ENCODE results near the gene RBMS3. TPM values are rescaled to one million over a fixed set of nuclear protein-coding genes. Genes with fewer than 3 reads are reported as not detected.

RBMS3 gene
- total and polyA plus RNA-seq, 2 experiments from 2014 or later = 3.2 to 7.4 TPM

- H3K27ac ChIP-seq (ENCODE audit: low read depth) = no peak overlapping the region
- DNase-seq (ENCODE audit: low spot score) = no peak
- no peak overlapping the region for H3K4me3 ChIP-seq
- Mint-ChIP-seq H3K36me3 (ENCODE audit: low read depth) (no peaks in the 10 kb centered on the region), H3K27me3 (ENCODE audit: insufficient read depth, low read depth, poor library complexity) (no peaks in the 10 kb centered on the region), H3K9me3 (no peaks in the 10 kb centered on the region), H3K4me3 (no peak overlapping the region), H3K27ac (no peak overlapping the region), H3K4me1 (no peaks in the 10 kb centered on the region)
- TF ChIP-seq NANOG (IDR thresholded peaks at IDR 0.05; ENCODE audit: borderline replicate concordance) (no peak), EZH2 (IDR thresholded peaks at IDR 0.05; ENCODE audit: low read depth, unreplicated experiment) (no peak), ZNF114 (CRISPR knock-in tag; IDR thresholded peaks at IDR 0.05) (no peak), ZNF331 (CRISPR knock-in tag; IDR thresholded peaks at IDR 0.05; ENCODE audit: low read depth) (no peak), EZH2phosphoT487 (IDR thresholded peaks at IDR 0.05; ENCODE audit: unreplicated experiment) (no peak), JUNB (IDR thresholded peaks at IDR 0.05; ENCODE audit: unreplicated experiment) (no peak), CREB1 (CRISPR knock-in tag; IDR thresholded peaks at IDR 0.05; ENCODE audit: low read depth) (no peak), CTCF (conservative IDR thresholded peaks at IDR 0.05; ENCODE audit: low read depth in 2 of 2) (no peak), POLR2AphosphoS5 (IDR thresholded peaks at IDR 0.05; ENCODE audit: low read depth) (no peak)
- H3K36me3 ChIP-seq (ENCODE audit: insufficient read depth) = no peaks in the 10 kb centered on the region
- no peaks in the 10 kb centered on the region for H3F3A ChIP-seq (replicated peaks; ENCODE audit: low read depth)
- no peak overlapping the region for H3K4me2 ChIP-seq
- no peaks in the 10 kb centered on the region; the same call in 1 of the 2 replicates for H3K9me2 ChIP-seq (ENCODE audit: insufficient read depth)
- no peaks in the 10 kb centered on the region for H3K27me3 ChIP-seq (ENCODE audit: insufficient read depth)
- no peak overlapping the region for H2AFZ ChIP-seq
- H3K79me2 ChIP-seq (replicated peaks; ENCODE audit: insufficient read depth) = no peaks in the 10 kb centered on the region
- no peaks in the 10 kb centered on the region for H4K20me1 ChIP-seq (replicated peaks; ENCODE audit: insufficient read depth)
- H3K4me1 ChIP-seq (ENCODE audit: insufficient read depth) = no peaks in the 10 kb centered on the region
- ATAC-seq = no peak
Observed at GRCh38 chr3:30034246-30034991, 753.5 kb downstream of the RBMS3 start.

- no peak for DNase-seq (ENCODE audit: low spot score)
- H3K27ac ChIP-seq (ENCODE audit: low read depth) = no peak overlapping the region
- H3K9me2 ChIP-seq (ENCODE audit: insufficient read depth) = no peaks in the 10 kb centered on the region; the same call in 1 of the 2 replicates
- no peaks in the 10 kb centered on the region for H3K4me1 ChIP-seq (ENCODE audit: insufficient read depth)
- H3K27ac Mint-ChIP-seq = no peak overlapping the region
- no peak overlapping the region for H2AFZ ChIP-seq
- H3F3A ChIP-seq (replicated peaks; ENCODE audit: low read depth) = no peaks in the 10 kb centered on the region
- no peaks in the 10 kb centered on the region for H3K27me3 Mint-ChIP-seq (ENCODE audit: insufficient read depth, low read depth, poor library complexity)
- no peak overlapping the region for H3K4me2 ChIP-seq
- no peaks in the 10 kb centered on the region for H3K4me1 Mint-ChIP-seq
- H4K20me1 ChIP-seq (replicated peaks; ENCODE audit: insufficient read depth) = no peaks in the 10 kb centered on the region
- no peaks in the 10 kb centered on the region for H3K36me3 ChIP-seq (ENCODE audit: insufficient read depth)
- no peaks in the 10 kb centered on the region for H3K79me2 ChIP-seq (replicated peaks; ENCODE audit: insufficient read depth)
- ATAC-seq = no peak
- no peak overlapping the region for H3K4me3 ChIP-seq
- no peaks in the 10 kb centered on the region for H3K9me3 Mint-ChIP-seq
- no peaks in the 10 kb centered on the region for H3K36me3 Mint-ChIP-seq (ENCODE audit: low read depth)
- H3K27me3 ChIP-seq (ENCODE audit: insufficient read depth) = no peaks in the 10 kb centered on the region
- H3K4me3 Mint-ChIP-seq = no peak overlapping the region
- no peak for TF ChIP-seq ZNF462 (CRISPR knock-in tag; IDR thresholded peaks at IDR 0.05)
- TF ChIP-seq EZH2phosphoT487 (IDR thresholded peaks at IDR 0.05; ENCODE audit: unreplicated experiment) = no peak
- TF ChIP-seq ETS1 (IDR thresholded peaks at IDR 0.05) = no peak
- TF ChIP-seq EZH2 (IDR thresholded peaks at IDR 0.05; ENCODE audit: low read depth, unreplicated experiment) = no peak
Observed at GRCh38 chr3:30035935-30036567, 755.2 kb downstream of the RBMS3 start.
